SK-N-SH treated with all-trans-retinoic acid at 6 μM for 48 hours (cell line): ENCODE measurements around the gene ACTR3.

ENCODE experiments used
- ATAC-seq: fragments of 200-7000 bp; cut with Tn5 transposase; 3 replicates; pipeline ENCODE4 v1.9.1; 2020; ENCODE audit warnings: mild to moderate bottlenecking, moderate library complexity
- ARNTL ChIP-seq: fragments of 450-650 bp; formaldehyde crosslinking; IDR thresholded peaks from 2 replicates; pipeline ENCODE4 v1.5.0; 2020; ENCODE audit warnings: low read depth, mild to moderate bottlenecking, moderate library complexity, borderline replicate concordance
- BACH2 ChIP-seq: fragments of 250-450 bp; sonication (Bioruptor Pico); IDR thresholded peaks from 2 replicates; pipeline ENCODE4 v1.9.0; 2021; ENCODE audit warnings: mild to moderate bottlenecking, borderline replicate concordance
- CSRNP3 ChIP-seq: fragments of 250-450 bp; sonication (Bioruptor Pico); IDR thresholded peaks from 2 replicates; pipeline ENCODE4 v1.5.1; 2021; ENCODE audit warnings: mild to moderate bottlenecking, moderate library complexity
- ESRRG ChIP-seq: fragments of 250-450 bp; sonication (Bioruptor Pico); IDR thresholded peaks from 2 replicates; pipeline ENCODE4 v1.6.1; 2021; ENCODE audit warnings: mild to moderate bottlenecking
- GLIS3 ChIP-seq: fragments of 250-450 bp; sonication (Bioruptor Pico); IDR thresholded peaks from 2 replicates; pipeline ENCODE4 v1.5.0; 2020; ENCODE audit warnings: mild to moderate bottlenecking, moderate library complexity
- ISL1 ChIP-seq: fragments of 250-450 bp; sonication (Bioruptor Pico); IDR thresholded peaks from 2 replicates; pipeline ENCODE4 v2.1.2; 2022; ENCODE audit warnings: mild to moderate bottlenecking, moderate library complexity
- PATZ1 ChIP-seq: fragments of 250-450 bp; sonication (Bioruptor Pico); IDR thresholded peaks from 2 replicates; pipeline ENCODE4 v1.8.0; 2020; ENCODE audit warnings: mild to moderate bottlenecking, moderate library complexity, borderline replicate concordance
- PPARA ChIP-seq: fragments of 250-450 bp; sonication (Bioruptor Pico); IDR thresholded peaks from 2 replicates; pipeline ENCODE4 v1.5.0; 2020; ENCODE audit warnings: mild to moderate bottlenecking, borderline replicate concordance
- SNAI2 ChIP-seq: fragments of 250-450 bp; sonication (Bioruptor Pico); IDR thresholded peaks from 2 replicates; pipeline ENCODE4 v1.5.0; 2020; ENCODE audit warnings: mild to moderate bottlenecking, moderate library complexity
- TCF4 ChIP-seq: fragments of 250-450 bp; sonication (Bioruptor Pico); IDR thresholded peaks from 2 replicates; pipeline ENCODE4 v1.8.0; 2021; ENCODE audit warnings: mild to moderate bottlenecking, moderate library complexity, borderline replicate concordance
- TOX ChIP-seq: fragments of 250-450 bp; sonication (Bioruptor Pico); IDR thresholded peaks from 2 replicates; pipeline ENCODE4 v1.8.0; 2021; ENCODE audit warnings: mild to moderate bottlenecking, moderate library complexity, borderline replicate concordance
- TSHZ2 ChIP-seq: fragments of 250-450 bp; sonication (Bioruptor Pico); IDR thresholded peaks from 2 replicates; pipeline ENCODE4 v1.5.0; 2020; ENCODE audit warnings: mild to moderate bottlenecking, moderate library complexity
- ZC3H10 ChIP-seq: fragments of 250-450 bp; sonication (Bioruptor Pico); IDR thresholded peaks from 2 replicates; pipeline ENCODE4 v1.5.1; 2021; ENCODE audit warnings: mild to moderate bottlenecking, moderate library complexity
- ZFP3 ChIP-seq: fragments of 250-450 bp; sonication (Bioruptor Pico); IDR thresholded peaks from 2 replicates; pipeline ENCODE4 v1.5.0; 2020; ENCODE audit warnings: mild to moderate bottlenecking, moderate library complexity
- ZFP30 ChIP-seq: fragments of 450-650 bp; formaldehyde crosslinking; IDR thresholded peaks from 2 replicates; pipeline ENCODE4 v1.5.0; 2022; ENCODE audit warnings: mild to moderate bottlenecking, moderate library complexity
- ZNF565 ChIP-seq: fragments of 450-650 bp; formaldehyde crosslinking; conservative IDR thresholded peaks from 2 replicates; pipeline ENCODE4 v1.5.0; 2020; ENCODE audit warnings: low read depth, mild to moderate bottlenecking, moderate library complexity
- ZNF70 ChIP-seq: fragments of 450-650 bp; formaldehyde crosslinking; IDR thresholded peaks from 2 replicates; pipeline ENCODE4 v1.5.0; 2020; ENCODE audit warnings: mild to moderate bottlenecking, moderate library complexity
- ZNF8 ChIP-seq: fragments of 450-650 bp; formaldehyde crosslinking; IDR thresholded peaks from 2 replicates; pipeline ENCODE4 v1.5.0; 2020; ENCODE audit warnings: mild to moderate bottlenecking, moderate library complexity
- TF ChIP-seq, protein P1 (sequence below): fragments of 250-450 bp; sonication (Bioruptor Pico); IDR thresholded peaks from 2 replicates; pipeline ENCODE4 v1.8.0; 2021; ENCODE audit warnings: low read depth, mild to moderate bottlenecking, moderate library complexity, borderline replicate concordance
- TF ChIP-seq, protein P2 (sequence below): fragments of 250-450 bp; sonication (Bioruptor Pico); IDR thresholded peaks from 2 replicates; pipeline ENCODE4 v1.5.1; 2020; ENCODE audit warnings: low read depth, mild to moderate bottlenecking, moderate library complexity

The ACTR3 gene

DNA sequence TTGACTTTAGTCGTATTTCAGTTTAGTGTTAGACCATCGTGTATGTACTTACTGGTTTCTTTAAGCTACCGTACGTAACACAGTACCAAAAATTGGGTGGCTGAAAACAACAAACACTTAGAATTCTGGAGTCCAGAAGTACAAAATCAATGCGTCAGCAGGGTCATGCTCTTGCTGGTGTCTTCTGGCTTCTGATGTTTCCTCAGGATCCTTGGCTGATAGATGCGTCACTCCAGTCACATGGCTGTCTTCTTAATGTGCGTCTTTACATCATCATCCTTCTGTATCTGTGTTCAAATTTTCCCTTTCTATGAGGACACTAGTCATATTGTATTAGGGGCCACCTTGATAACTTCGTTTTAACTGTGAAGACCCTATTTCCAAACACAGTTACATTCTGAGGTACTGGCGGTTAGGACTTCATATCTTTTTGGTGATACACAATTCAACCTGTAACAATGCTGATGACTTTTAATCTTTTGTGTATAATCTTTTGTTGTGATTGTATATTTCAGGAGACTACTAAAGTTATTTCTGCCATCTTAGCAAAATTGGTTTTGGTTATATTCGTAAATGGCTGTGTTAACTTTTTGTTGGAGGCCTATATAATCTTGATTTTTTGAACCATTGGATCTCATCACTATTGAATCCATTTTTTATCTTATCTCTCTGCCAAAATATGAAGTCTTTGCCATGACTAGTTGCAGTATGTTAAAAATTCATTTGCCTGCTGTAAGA lies 25.4 kb downstream of the ACTR3 start:
- TF ChIP-seq, protein P1, sequence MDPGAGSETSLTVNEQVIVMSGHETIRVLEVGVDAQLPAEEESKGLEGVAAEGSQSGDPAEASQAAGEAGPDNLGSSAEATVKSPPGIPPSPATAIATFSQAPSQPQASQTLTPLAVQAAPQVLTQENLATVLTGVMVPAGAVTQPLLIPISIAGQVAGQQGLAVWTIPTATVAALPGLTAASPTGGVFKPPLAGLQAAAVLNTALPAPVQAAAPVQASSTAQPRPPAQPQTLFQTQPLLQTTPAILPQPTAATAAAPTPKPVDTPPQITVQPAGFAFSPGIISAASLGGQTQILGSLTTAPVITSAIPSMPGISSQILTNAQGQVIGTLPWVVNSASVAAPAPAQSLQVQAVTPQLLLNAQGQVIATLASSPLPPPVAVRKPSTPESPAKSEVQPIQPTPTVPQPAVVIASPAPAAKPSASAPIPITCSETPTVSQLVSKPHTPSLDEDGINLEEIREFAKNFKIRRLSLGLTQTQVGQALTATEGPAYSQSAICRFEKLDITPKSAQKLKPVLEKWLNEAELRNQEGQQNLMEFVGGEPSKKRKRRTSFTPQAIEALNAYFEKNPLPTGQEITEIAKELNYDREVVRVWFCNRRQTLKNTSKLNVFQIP (CRISPR knock-in tag): no peak
- TF ChIP-seq GLIS3 (CRISPR knock-in tag): no peak
- no peak for TF ChIP-seq ZFP30 (CRISPR knock-in tag)
- TF ChIP-seq ZNF70 (CRISPR knock-in tag): no peak
- no peak for TF ChIP-seq ZC3H10
- TF ChIP-seq, protein P2, sequence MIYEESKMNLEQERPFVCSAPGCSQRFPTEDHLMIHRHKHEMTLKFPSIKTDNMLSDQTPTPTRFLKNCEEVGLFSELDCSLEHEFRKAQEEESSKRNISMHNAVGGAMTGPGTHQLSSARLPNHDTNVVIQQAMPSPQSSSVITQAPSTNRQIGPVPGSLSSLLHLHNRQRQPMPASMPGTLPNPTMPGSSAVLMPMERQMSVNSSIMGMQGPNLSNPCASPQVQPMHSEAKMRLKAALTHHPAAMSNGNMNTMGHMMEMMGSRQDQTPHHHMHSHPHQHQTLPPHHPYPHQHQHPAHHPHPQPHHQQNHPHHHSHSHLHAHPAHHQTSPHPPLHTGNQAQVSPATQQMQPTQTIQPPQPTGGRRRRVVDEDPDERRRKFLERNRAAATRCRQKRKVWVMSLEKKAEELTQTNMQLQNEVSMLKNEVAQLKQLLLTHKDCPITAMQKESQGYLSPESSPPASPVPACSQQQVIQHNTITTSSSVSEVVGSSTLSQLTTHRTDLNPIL (CRISPR knock-in tag): no peak
- no peak for TF ChIP-seq PATZ1
- TF ChIP-seq ZNF565 (CRISPR knock-in tag): no peak
- no peak for TF ChIP-seq SNAI2 (CRISPR knock-in tag)
- no peak for TF ChIP-seq TCF4 (CRISPR knock-in tag)
- TF ChIP-seq TOX (CRISPR knock-in tag): no peak
- TF ChIP-seq ZFP3 (CRISPR knock-in tag): no peak
- no peak for TF ChIP-seq CSRNP3 (CRISPR knock-in tag)
- TF ChIP-seq ARNTL (CRISPR knock-in tag): no peak
- no peak for TF ChIP-seq ESRRG (CRISPR knock-in tag)
- no peak for TF ChIP-seq TSHZ2 (CRISPR knock-in tag)
- no peak for TF ChIP-seq ISL1
- no peak for TF ChIP-seq BACH2 (CRISPR knock-in tag)
- TF ChIP-seq PPARA (CRISPR knock-in tag): no peak
- no peak for TF ChIP-seq ZNF8
- TF ChIP-seq, all 23 proteins: peak for 0

GRCh38 chr2:113918229-113918628 lies 28.3 kb downstream of the ACTR3 start:
- TF ChIP-seq ESRRG (CRISPR knock-in tag): no peak
- no peak for TF ChIP-seq ZFP3 (CRISPR knock-in tag)
- TF ChIP-seq ZNF565 (CRISPR knock-in tag): no peak
- no peak for TF ChIP-seq GLIS3 (CRISPR knock-in tag)
- ATAC-seq: no peak

More for the DNA sequence above, 25.4 kb downstream of the ACTR3 start:
- no peak for ATAC-seq

- no peak for ATAC-seq
- no peak for TF ChIP-seq ZNF70 (CRISPR knock-in tag)
- TF ChIP-seq GLIS3 (CRISPR knock-in tag): no peak
- no peak for TF ChIP-seq CSRNP3 (CRISPR knock-in tag)
- no peak for TF ChIP-seq SNAI2 (CRISPR knock-in tag)
Measured at GRCh38 chr2:113920996-113921395, 31.1 kb downstream of the ACTR3 start.
